ENCODE data around the gene CTNNA3. TPM values are rescaled to one million over a fixed set of nuclear protein-coding genes. Genes with fewer than 3 reads are reported as not detected.
"Not testable (repeated sequence)": the region's sequence is repeated elsewhere in the genome, so short reads cannot be mapped to it uniquely, and the experiment has no call there.

The CTNNA3 gene
- polyA plus RNA-seq, 1 experiment, result 0.26 TPM

- no peak for TF ChIP-seq CTCF (IDR thresholded peaks at IDR 0.05; ENCODE audit: low read depth, low read length)
- CTCF ChIA-PET, result no interaction called here
- Histone ChIP-seq H3K4me3 (ENCODE audit: low read depth, low read length) (no peak overlapping the region), H3K27me3 (ENCODE audit: control insufficient read depth, insufficient read depth, low read length) (no peaks in the 10 kb centered on the region), H3K9me3 (ENCODE audit: control insufficient read depth, insufficient read depth, low read length) (no peaks in the 10 kb centered on the region), H3K27ac (ENCODE audit: low read depth, low read length) (no peak overlapping the region)
- no peak for DNase-seq (ENCODE audit: low read depth, low spot score)
- POLR2A ChIA-PET, result no interaction called here
Observed at GRCh38 chr10:67246066-67246555, 449.9 kb downstream of the CTNNA3 start.

GRCh38 chr10:67242528-67242927 is 453.5 kb downstream of the CTNNA3 start:
- TF ChIP-seq CTCF (IDR thresholded peaks at IDR 0.05; ENCODE audit: low read depth, low read length), result no peak
- CTCF ChIA-PET, result no interaction called here
- Histone ChIP-seq H3K4me3 (ENCODE audit: low read depth, low read length) (no peak overlapping the region), H3K27ac (ENCODE audit: low read depth, low read length) (no peak overlapping the region), H3K9me3 (ENCODE audit: control insufficient read depth, insufficient read depth, low read length) (no peaks in the 10 kb centered on the region), H3K27me3 (ENCODE audit: control insufficient read depth, insufficient read depth, low read length) (no peaks in the 10 kb centered on the region)
- DNase-seq (ENCODE audit: low read depth, low spot score), result no peak
- POLR2A ChIA-PET, result no interaction called here

GRCh38 chr10:67241451-67241850 is 454.5 kb downstream of the CTNNA3 start:
- Histone ChIP-seq H3K27ac (ENCODE audit: low read depth, low read length) (no peak overlapping the region), H3K4me3 (ENCODE audit: low read depth, low read length) (no peak overlapping the region), H3K9me3 (ENCODE audit: control insufficient read depth, insufficient read depth, low read length) (no peaks in the 10 kb centered on the region), H3K27me3 (ENCODE audit: control insufficient read depth, insufficient read depth, low read length) (no peaks in the 10 kb centered on the region)
- TF ChIP-seq CTCF (IDR thresholded peaks at IDR 0.05; ENCODE audit: low read depth, low read length), result no peak
- CTCF ChIA-PET, result no interaction called here
- DNase-seq (ENCODE audit: low read depth, low spot score), result no peak
- POLR2A ChIA-PET, result no interaction called here

GRCh38 chr10:67239864-67240497 is 456.0 kb downstream of the CTNNA3 start:
- ChIA-PET CTCF (no interaction called here), POLR2A (no interaction called here)
- Histone ChIP-seq H3K9me3 (ENCODE audit: control insufficient read depth, insufficient read depth, low read length) (no peaks in the 10 kb centered on the region), H3K27me3 (ENCODE audit: control insufficient read depth, insufficient read depth, low read length) (no peaks in the 10 kb centered on the region), H3K4me3 (ENCODE audit: low read depth, low read length) (no peak overlapping the region), H3K27ac (ENCODE audit: low read depth, low read length) (no peak overlapping the region)
- no peak for TF ChIP-seq CTCF (IDR thresholded peaks at IDR 0.05; ENCODE audit: low read depth, low read length)
- DNase-seq (ENCODE audit: low read depth, low spot score), result no peak

DNA sequence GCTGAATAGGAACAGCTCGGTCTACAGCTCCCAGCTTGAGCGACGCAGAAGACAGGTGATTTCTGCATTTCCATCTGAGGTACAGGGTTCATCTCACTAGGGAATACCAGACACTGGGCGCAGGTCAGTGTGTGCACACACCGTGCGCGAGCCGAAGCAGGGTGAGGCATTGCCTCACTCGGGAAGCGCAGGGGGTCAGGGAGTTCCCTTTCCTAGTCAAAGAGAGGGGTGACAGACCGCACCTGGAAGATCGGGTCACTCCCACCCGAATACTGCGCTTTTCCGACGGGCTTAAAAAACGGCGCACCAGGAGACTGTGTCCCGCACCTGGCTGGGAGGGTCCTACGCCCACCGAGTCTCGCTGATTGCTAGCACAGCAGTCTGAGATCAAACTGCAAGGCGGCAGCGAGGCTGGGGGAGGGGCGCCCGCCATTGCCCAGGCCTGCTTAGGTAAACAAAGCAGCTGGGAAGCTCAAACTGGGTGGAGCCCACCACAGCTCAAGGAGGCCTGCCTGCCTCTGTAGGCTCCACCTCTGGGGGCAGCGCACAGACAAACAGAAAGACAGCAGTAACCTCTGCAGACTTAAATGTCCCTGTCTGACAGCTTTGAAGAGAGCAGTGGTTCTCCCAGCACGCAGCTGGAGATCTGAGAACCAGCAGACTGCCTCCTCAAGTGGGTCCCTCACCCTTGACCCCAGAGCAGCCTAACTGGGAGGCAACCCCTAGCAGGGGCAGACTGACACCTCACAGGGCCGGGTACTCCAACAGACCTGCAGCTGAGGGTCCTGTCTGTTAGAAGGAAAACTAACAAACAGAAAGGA is 465.1 kb downstream of the CTNNA3 start:
- H3K4me3 ChIP-seq (ENCODE audit: low read depth, low read length); DNase-seq (ENCODE audit: low read depth, low spot score); H3K27ac ChIP-seq (ENCODE audit: low read depth, low read length); H3K27me3 ChIP-seq (ENCODE audit: control insufficient read depth, insufficient read depth, low read length); CTCF ChIA-PET; POLR2A ChIA-PET; H3K9me3 ChIP-seq (ENCODE audit: control insufficient read depth, insufficient read depth, low read length): not testable (repeated sequence)
